HepG2 (cell line): Measurements from ENCODE around the gene MYL9. TPM values are rescaled to one million over a fixed set of nuclear protein-coding genes. Genes with fewer than 3 reads are reported as not detected.

Experiments
- ATAC-seq: fragments of 200-7000 bp; cut with Tn5 transposase; 3 replicates; pipeline ENCODE4 v1.9.1; 2020; ENCODE audit warnings: mild to moderate bottlenecking, moderate library complexity
- BruUV-seq: library from RNA; stranded (reverse); fragments of 400-500 nt; replicated peaks from 2 replicates; lab custom pipeline; 2021; lab: Mats Ljungman, UMichigan
- CTCF ChIA-PET: fragments of 300-600 bp; formaldehyde crosslinking; extraction: SDS; loops from one replicate; lab custom pipeline; 2021; ENCODE audit warnings: low total read pairs, inconsistent platforms, low intra/inter-chr PET ratio; lab: Yijun Ruan, JAX
- POLR2A ChIA-PET: fragments of 350-600 bp; sonication (Branson Sonifier 250); formaldehyde crosslinking; loops from one replicate; lab custom pipeline; 2020; ENCODE audit warnings: antibody characterized with exemption, inconsistent platforms; lab: Yijun Ruan, JAX
- DNase-seq: peaks from one replicate; pipeline ENCODE4 v3.0.0-alpha.2; 2015; ENCODE audit warnings: low spot score
- FAIRE-seq: peaks from 3 replicates; lab custom pipeline; 2011; peaks lifted over from hg19 to GRCh38; lab: Jason Lieb, UNC
- H2AFZ ChIP-seq: one replicate; pipeline ENCODE4 v1.6.1; 2011; ENCODE audit warnings: low read length, inconsistent platforms
- H3K27ac ChIP-seq: fragments of 300-600 bp; 3 replicates; pipeline ENCODE4 v1.8.0; 2011; ENCODE audit warnings: mixed run types, mild to moderate bottlenecking, mixed read lengths, low read length, inconsistent platforms; ENCODE audit not compliant: insufficient read depth; ENCODE audit errors: extremely low read length
- H3K27me3 ChIP-seq, 2 experiments: fragments of 200-600 bp in 1 of 2; 2 replicates in 1 of 2; 3 replicates in 1 of 2; pipeline versions ENCODE4 v1.6.0 to v1.8.0; 2011; ENCODE audit warnings: low read length in 2 of 2, mild to moderate bottlenecking in 2 of 2, moderate library complexity in 2 of 2, inconsistent platforms in 1 of 2; ENCODE audit not compliant: insufficient read depth in 2 of 2, control insufficient read depth in 1 of 2
- H3K36me3 ChIP-seq, 2 experiments: fragments of 200-600 bp in 1 of 2; replicated peaks in 1 of 2; 2 replicates in 1 of 2; 3 replicates in 1 of 2; pipeline versions ENCODE4 v1.5.1 to v1.8.0; 2011; ENCODE audit warnings: low read length in 2 of 2, inconsistent platforms in 1 of 2; ENCODE audit not compliant: insufficient read depth in 2 of 2, control insufficient read depth in 1 of 2
- H3K4me1 ChIP-seq: 2 replicates; pipeline ENCODE4 v1.5.1; 2012; ENCODE audit warnings: low read length, inconsistent platforms; ENCODE audit not compliant: insufficient read depth
- H3K4me2 ChIP-seq: 2 replicates; pipeline ENCODE4 v1.6.0; 2011; ENCODE audit warnings: low read depth, low read length, inconsistent platforms
- H3K4me3 ChIP-seq, 3 experiments: fragments of 200-600 bp in 1 of 3; sonication (generic), shearing (Covaris generic) in 1 of 3; replicated peaks in 1 of 3; 2 replicates each; pipeline ENCODE4 v1.5.1; 2011 to 2016; ENCODE audit warnings: low read length in 3 of 3, inconsistent platforms in 2 of 3, low read depth in 2 of 3, mild to moderate bottlenecking in 2 of 3, control low read depth in 1 of 3, mixed read lengths in 1 of 3; ENCODE audit not compliant: insufficient read depth in 1 of 3
- H3K79me2 ChIP-seq: one replicate; pipeline ENCODE4 v1.6.1; 2011; ENCODE audit warnings: low read length, inconsistent platforms; ENCODE audit not compliant: insufficient read depth
- H3K9ac ChIP-seq: 2 replicates; pipeline ENCODE4 v1.6.0; 2011; ENCODE audit warnings: mild to moderate bottlenecking, low read depth, low read length, inconsistent platforms; ENCODE audit not compliant: insufficient read depth
- H3K9me3 ChIP-seq: 2 replicates; pipeline ENCODE4 v1.5.1; 2012; ENCODE audit warnings: mild to moderate bottlenecking, low read length
- H4K20me1 ChIP-seq: 2 replicates; pipeline ENCODE4 v1.6.0; 2011; ENCODE audit warnings: inconsistent platforms, mild to moderate bottlenecking, low read length, moderate library complexity; ENCODE audit not compliant: insufficient read depth
- DR1 ChIP-seq: sonication (generic); formaldehyde crosslinking; IDR thresholded peaks from 2 replicates; pipeline ENCODE4 v1.8.0; 2021; ENCODE audit warnings: mild to moderate bottlenecking, missing genetic modification reagents, inconsistent platforms
- KDM6A ChIP-seq: IDR thresholded peaks from 2 replicates; pipeline ENCODE4 v1.6.1; 2016; ENCODE audit warnings: low read depth
- TARDBP ChIP-seq: sonication (generic); formaldehyde crosslinking; IDR thresholded peaks from 2 replicates; pipeline ENCODE4 v1.8.0; 2022; ENCODE audit warnings: mild to moderate bottlenecking, missing genetic modification reagents
- TOE1 ChIP-seq: sonication (generic); formaldehyde crosslinking; IDR thresholded peaks from 2 replicates; pipeline ENCODE4 v1.4.0; 2020; ENCODE audit warnings: mild to moderate bottlenecking, missing genetic modification reagents
- ZNF569 ChIP-seq: sonication (generic); formaldehyde crosslinking; IDR thresholded peaks from 2 replicates; pipeline ENCODE4 v1.5.0; 2020; ENCODE audit warnings: mild to moderate bottlenecking, missing genetic modification reagents, moderate library complexity, borderline replicate concordance
- ZNF670 ChIP-seq: sonication (generic); formaldehyde crosslinking; IDR thresholded peaks from 2 replicates; pipeline ENCODE4 v1.8.0; 2022; ENCODE audit warnings: mild to moderate bottlenecking, missing genetic modification reagents, borderline replicate concordance
- ZNF737 ChIP-seq: sonication (generic); formaldehyde crosslinking; IDR thresholded peaks from 2 replicates; pipeline ENCODE4 v1.5.0; 2020; ENCODE audit warnings: missing genetic modification reagents, mild to moderate bottlenecking, borderline replicate concordance
- ZNF75D ChIP-seq: sonication (generic); formaldehyde crosslinking; IDR thresholded peaks from 2 replicates; pipeline ENCODE4 v1.8.1; 2023; ENCODE audit warnings: missing genetic modification reagents, mild to moderate bottlenecking, borderline replicate concordance
- ZNF878 ChIP-seq: sonication (generic); formaldehyde crosslinking; IDR thresholded peaks from 2 replicates; pipeline ENCODE4 v1.8.1; 2023; ENCODE audit warnings: mild to moderate bottlenecking, missing genetic modification reagents, moderate library complexity
- WGBS: methylation state at CpG from one replicate; pipeline ENCODE4 v1.1.6; 2017; ENCODE audit warnings: low lambda C conversion rate; 5-methylcytosine and 5-hydroxymethylcytosine counted together
- in situ Hi-C: cut with HindIII; loops from 2 replicates; pipeline ENCODE4 v1.10.0; 2017; ENCODE audit warnings: low pct_unique_long_range_greater_than_20kb; ENCODE audit not compliant: extremely low pct_ligation_motif_present
- intact Hi-C: fragments of 100-400 bp; cut with micrococcal nuclease; formaldehyde crosslinking; loops from one replicate; pipeline ENCODE4 v1.10.0; 2022; ENCODE audit not compliant: unreplicated experiment
- polyA plus RNA-seq, 8 experiments: library from polyadenylated mRNA; depleted of rRNA in 3 of 8; stranded (reverse) in 7 of 8; unstranded in 1 of 8; fragments of >200 nt; fragmentation: Illumina TruSeq in 4 of 8; extraction: Trizol in 4 of 8; gene quantifications; 2 replicates each; pipeline versions ENCODE4 v1.2.1 to v1.2.3, GENCODE V29; 2011 to 2016; ENCODE audit warnings: low read depth in 4 of 8, missing spikeins in 1 of 8, mixed read lengths in 1 of 8; ENCODE audit not compliant: insufficient read depth in 1 of 8
- total RNA-seq, 5 experiments: library from RNA; depleted of rRNA; stranded (reverse); fragments of >200 nt; fragmentation: Illumina TruSeq; extraction: Trizol; gene quantifications; 2 replicates each; pipeline ENCODE4 v1.2.3, GENCODE V29; 2016; ENCODE audit warnings: low read depth in 1 of 5
- TF ChIP-seq, protein P1 (sequence below): sonication (generic); formaldehyde crosslinking; IDR thresholded peaks from 2 replicates; pipeline ENCODE4 v1.5.0; 2020; ENCODE audit warnings: missing genetic modification reagents
- TF ChIP-seq, protein P2 (sequence below): sonication (generic); formaldehyde crosslinking; IDR thresholded peaks from 2 replicates; pipeline ENCODE4 v1.8.1; 2022; ENCODE audit warnings: low read depth, mild to moderate bottlenecking, missing genetic modification reagents
- TF ChIP-seq, protein P3 (sequence below), 2 experiments: IDR thresholded peaks; 2 replicates each; pipeline ENCODE4 v1.6.1; 2011 to 2012; ENCODE audit warnings: low read length in 2 of 2, borderline replicate concordance in 1 of 2, low read depth in 1 of 2, mild to moderate bottlenecking in 1 of 2, moderate library complexity in 1 of 2

The MYL9 gene
- total and polyA plus RNA-seq, 2 of the 13 experiments (the other 11 are each of a cell fraction or from before 2014, with no cell fraction given), result 0.87 to 2.2 TPM

DNA sequence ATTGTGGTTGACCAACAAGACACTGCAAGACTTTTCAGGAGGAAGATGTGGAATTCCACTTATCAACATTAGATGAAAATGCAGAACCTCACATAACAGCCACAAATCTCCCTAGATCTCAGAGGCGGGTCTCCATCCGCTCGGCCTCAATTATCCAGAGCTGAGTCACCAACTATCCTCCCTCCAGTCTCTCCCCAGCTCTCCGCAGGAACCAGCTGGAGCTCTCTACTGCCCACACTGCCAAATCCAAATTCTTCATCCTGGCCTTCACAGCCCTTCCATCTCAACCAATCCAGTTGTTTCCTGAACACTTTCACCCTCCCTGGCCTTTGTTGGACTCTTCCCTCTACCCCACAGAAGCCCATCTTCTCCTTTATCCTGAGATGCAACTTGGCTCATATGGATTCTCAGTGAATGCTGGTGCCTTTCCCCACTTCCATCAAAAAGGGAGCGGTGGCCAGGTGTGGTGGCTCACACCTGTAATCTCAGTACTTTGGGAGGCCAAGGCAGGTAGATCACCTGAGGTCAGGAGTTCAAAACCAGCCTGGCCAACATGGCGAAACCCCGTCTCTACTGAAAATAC is 28.6 kb downstream of the MYL9 start (continued):
- TF ChIP-seq, protein P1, sequence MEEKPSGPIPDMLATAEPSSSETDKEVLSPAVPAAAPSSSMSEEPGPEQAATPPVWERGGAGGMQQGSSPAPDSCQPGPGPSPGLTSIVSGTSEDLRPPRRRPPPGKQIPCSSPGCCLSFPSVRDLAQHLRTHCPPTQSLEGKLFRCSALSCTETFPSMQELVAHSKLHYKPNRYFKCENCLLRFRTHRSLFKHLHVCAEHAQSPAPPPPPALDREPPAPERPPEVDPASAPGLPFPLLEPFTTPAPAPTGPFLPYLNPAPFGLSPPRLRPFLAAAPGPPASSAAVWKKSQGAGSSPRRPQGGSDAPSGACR, result no peak

DNA sequence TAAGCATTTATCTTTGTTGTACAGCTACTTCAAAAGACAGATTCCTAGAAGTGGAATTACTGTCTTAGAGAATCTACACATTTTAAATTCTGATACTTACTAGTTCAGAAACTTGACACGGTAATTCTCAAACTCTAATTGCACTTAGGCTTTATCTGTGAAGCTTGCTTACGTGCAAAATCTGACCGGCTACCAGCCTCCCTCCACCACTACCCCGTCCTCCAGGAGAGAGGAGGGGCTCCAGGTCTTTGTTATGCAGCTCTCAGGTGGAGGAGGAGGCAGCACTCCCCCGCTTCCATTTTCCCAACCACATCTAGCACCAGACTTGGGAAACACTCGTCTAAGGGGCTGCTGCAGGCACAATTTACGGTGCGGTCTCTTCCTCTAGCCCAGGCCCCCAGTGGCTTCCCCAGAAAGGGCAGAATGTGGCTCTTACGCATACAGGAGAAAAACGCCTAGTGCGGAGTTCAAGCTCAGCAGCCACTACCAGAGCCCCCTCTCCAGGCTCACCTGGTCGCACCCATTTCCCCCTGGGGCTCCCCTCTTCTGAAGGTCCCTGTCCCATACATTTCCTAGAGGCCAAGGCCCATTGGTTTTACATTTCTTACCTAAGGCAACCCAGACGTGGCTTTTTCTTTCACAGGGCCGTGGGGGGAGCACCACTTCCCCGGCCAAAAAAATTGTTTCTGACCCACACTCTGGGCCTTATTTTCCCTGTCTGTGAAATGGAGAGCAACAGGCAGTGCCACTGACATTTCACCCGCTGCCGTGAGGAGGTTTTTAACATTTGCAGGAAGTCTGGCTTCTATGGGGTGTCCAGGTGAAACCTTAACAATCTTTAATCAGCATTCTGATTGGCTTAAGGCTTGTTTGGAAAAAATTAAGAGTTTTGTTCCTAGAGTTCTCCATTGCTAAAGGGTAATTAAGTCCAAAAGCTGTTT is 30.5 kb downstream of the MYL9 start:
- WGBS, result 3% methylated on average over 17 of the region's 17 CpGs
- FAIRE-seq (peak; percentile 26), DNase-seq (peak; percentile 73), ATAC-seq (peak; percentile 46)
- Histone ChIP-seq H2AFZ (peak overlapping the region; percentile 17), H3K36me3 (no peaks in the 10 kb centered on the region; a peak in 1 of 5 replicates), H3K27ac (peak overlapping the region; percentile 81), H3K79me2 (peaks cover 31% of the 10 kb centered on the region), H3K27me3 (no peaks in the 10 kb centered on the region; a peak in 1 of 5 replicates), H3K4me2 (peak overlapping the region; percentile 99), H3K4me3 (peak overlapping the region; percentile 78 to 90 (median 84)), H4K20me1 (peaks cover 17% of the 10 kb centered on the region), H3K9ac (peak overlapping the region; percentile 87), H3K4me1 (peaks cover 29% of the 10 kb centered on the region), H3K9me3 (no peaks in the 10 kb centered on the region)
- CTCF ChIA-PET, result interaction anchor here (1.3 kb wide), 1 partner anchor 15 kb away, joined by 4 read pairs; no protein-coding TSS in a partner anchor
- POLR2A ChIA-PET, result interaction anchor here (0.7 to 9.0 kb wide), 15 partner anchors 9 to 790 kb away, joined by 3 to 167 read pairs (median 3); partner anchors contain the start of genes DSN1 and RAB5IF
- intact Hi-C loops (loop anchor here (2.0 to 10.0 kb wide), 2 partner anchors 15 to 107 kb away; no protein-coding TSS in a partner anchor), in situ Hi-C loops (no loop called here)
- BruUV-seq, result no TSS peak
- TF ChIP-seq KDM6A (CRISPR knock-in tag) (no peak), TOE1 (CRISPR knock-in tag) (no peak), ZNF878 (CRISPR knock-in tag) (no peak), ZNF569 (no peak), ZNF737 (CRISPR knock-in tag) (no peak), ZNF670 (CRISPR knock-in tag) (0 out of 2 replicates have a peak, but pooled peaks have one; percentile 6), ZNF75D (CRISPR knock-in tag) (0 out of 2 replicates have a peak, but pooled peaks have one; percentile 53), DR1 (CRISPR knock-in tag) (no peak), TARDBP (CRISPR knock-in tag) (no peak)
- TF ChIP-seq, protein P2, sequence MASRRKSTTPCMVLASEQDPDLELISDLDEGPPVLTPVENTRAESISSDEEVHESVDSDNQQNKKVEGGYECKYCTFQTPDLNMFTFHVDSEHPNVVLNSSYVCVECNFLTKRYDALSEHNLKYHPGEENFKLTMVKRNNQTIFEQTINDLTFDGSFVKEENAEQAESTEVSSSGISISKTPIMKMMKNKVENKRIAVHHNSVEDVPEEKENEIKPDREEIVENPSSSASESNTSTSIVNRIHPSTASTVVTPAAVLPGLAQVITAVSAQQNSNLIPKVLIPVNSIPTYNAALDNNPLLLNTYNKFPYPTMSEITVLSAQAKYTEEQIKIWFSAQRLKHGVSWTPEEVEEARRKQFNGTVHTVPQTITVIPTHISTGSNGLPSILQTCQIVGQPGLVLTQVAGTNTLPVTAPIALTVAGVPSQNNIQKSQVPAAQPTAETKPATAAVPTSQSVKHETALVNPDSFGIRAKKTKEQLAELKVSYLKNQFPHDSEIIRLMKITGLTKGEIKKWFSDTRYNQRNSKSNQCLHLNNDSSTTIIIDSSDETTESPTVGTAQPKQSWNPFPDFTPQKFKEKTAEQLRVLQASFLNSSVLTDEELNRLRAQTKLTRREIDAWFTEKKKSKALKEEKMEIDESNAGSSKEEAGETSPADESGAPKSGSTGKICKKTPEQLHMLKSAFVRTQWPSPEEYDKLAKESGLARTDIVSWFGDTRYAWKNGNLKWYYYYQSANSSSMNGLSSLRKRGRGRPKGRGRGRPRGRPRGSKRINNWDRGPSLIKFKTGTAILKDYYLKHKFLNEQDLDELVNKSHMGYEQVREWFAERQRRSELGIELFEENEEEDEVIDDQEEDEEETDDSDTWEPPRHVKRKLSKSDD, result no peak; the same call in 1 of the 2 replicates
- TF ChIP-seq, protein P3, sequence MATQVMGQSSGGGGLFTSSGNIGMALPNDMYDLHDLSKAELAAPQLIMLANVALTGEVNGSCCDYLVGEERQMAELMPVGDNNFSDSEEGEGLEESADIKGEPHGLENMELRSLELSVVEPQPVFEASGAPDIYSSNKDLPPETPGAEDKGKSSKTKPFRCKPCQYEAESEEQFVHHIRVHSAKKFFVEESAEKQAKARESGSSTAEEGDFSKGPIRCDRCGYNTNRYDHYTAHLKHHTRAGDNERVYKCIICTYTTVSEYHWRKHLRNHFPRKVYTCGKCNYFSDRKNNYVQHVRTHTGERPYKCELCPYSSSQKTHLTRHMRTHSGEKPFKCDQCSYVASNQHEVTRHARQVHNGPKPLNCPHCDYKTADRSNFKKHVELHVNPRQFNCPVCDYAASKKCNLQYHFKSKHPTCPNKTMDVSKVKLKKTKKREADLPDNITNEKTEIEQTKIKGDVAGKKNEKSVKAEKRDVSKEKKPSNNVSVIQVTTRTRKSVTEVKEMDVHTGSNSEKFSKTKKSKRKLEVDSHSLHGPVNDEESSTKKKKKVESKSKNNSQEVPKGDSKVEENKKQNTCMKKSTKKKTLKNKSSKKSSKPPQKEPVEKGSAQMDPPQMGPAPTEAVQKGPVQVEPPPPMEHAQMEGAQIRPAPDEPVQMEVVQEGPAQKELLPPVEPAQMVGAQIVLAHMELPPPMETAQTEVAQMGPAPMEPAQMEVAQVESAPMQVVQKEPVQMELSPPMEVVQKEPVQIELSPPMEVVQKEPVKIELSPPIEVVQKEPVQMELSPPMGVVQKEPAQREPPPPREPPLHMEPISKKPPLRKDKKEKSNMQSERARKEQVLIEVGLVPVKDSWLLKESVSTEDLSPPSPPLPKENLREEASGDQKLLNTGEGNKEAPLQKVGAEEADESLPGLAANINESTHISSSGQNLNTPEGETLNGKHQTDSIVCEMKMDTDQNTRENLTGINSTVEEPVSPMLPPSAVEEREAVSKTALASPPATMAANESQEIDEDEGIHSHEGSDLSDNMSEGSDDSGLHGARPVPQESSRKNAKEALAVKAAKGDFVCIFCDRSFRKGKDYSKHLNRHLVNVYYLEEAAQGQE (IDR thresholded peaks at IDR 0.05; ENCODE audit: borderline replicate concordance in 1 of 2, low read depth in 1 of 2, low read length in 2 of 2), result no peak
